VCaP (cell line): ENCODE results near the gene MAP4K4.

Source experiments
- H3K27ac ChIP-seq: fragments of 450-650 bp; 2 replicates; pipeline ENCODE4 v1.5.1; 2017
- CTCF ChIP-seq: fragments of 450-650 bp; conservative IDR thresholded peaks from 2 replicates; pipeline ENCODE4 v1.5.1; 2017; ENCODE audit warnings: mild to moderate bottlenecking, moderate library complexity

MAP4K4 gene

GRCh38 chr2:101899265-101899664, 201.8 kb downstream of the MAP4K4 start:
- H3K27ac ChIP-seq: no peak overlapping the region

GRCh38 chr2:101899871-101900270, 202.4 kb downstream of the MAP4K4 start:
- TF ChIP-seq CTCF: no peak
- no peak overlapping the region for H3K27ac ChIP-seq

More at GRCh38 chr2:101899265-101899664, 201.8 kb downstream of the MAP4K4 start:
- TF ChIP-seq CTCF: no peak

- H3K27ac ChIP-seq: no peak overlapping the region
- no peak for TF ChIP-seq CTCF
Measured at GRCh38 chr2:101900375-101900774, 202.9 kb downstream of the MAP4K4 start.

- no peak for TF ChIP-seq CTCF
Measured at GRCh38 chr2:101901241-101901640, 203.7 kb downstream of the MAP4K4 start.

GRCh38 chr2:101902169-101902568, 204.7 kb downstream of the MAP4K4 start:
- TF ChIP-seq CTCF: no peak
- no peak overlapping the region for H3K27ac ChIP-seq

More at GRCh38 chr2:101901241-101901640, 203.7 kb downstream of the MAP4K4 start:
- H3K27ac ChIP-seq: no peak overlapping the region

- no peak overlapping the region for H3K27ac ChIP-seq
- TF ChIP-seq CTCF: no peak
Measured at GRCh38 chr2:101904916-101905315, 207.4 kb downstream of the MAP4K4 start.

GRCh38 chr2:101905746-101906336, 208.3 kb downstream of the MAP4K4 start:
- no peak for TF ChIP-seq CTCF
- H3K27ac ChIP-seq: no peak overlapping the region
